GM21381 (cell line): ENCODE measurements around the gene PEX11A.

Experiments used
- ATAC-seq: cut with Tn5 transposase; IDR thresholded peaks from one replicate; pipeline ENCODE4 v1.9.1; 2021; ENCODE audit warnings: mild to moderate bottlenecking, moderate library complexity; ENCODE audit not compliant: unreplicated experiment

Gene PEX11A

DNA sequence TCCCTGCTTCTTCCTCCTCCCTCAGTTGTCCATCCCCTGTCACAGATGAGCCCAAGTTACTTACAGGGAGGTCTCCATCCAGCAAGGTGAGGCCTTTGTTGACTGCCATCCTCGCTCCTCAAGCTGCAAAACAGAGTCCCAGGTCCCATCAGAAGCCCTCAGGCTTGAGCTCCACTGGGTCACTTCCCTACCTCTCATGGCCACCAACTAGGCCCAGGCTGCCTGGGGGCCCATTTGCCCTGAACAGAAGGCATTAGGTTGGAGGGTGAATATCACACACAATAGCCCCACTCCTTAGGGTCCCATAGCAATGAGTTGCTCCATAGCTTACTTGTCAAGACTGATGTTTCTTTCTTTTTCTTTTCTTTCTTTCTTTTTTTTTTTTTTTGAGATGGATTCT is 13.2 kb downstream of the PEX11A start:
- no peak for ATAC-seq

DNA sequence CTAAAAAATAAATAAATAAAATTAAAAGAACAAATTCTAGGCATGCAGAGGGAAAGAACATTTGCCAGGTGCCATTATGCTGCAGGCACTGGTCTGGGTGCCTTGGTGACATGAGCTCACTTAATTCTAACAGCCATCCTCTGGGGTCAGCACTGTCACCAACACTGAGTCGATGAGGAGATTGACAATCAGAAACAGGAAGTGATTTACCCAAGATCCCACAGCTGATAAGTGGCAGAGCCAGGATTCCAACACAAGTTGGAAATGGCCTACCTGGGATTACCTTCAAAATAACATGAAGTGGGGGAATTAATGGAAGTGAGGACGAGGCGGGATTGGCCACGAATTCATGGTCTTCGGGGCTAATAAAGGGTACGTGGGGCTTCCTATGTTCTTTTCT is 14.9 kb downstream of the PEX11A start:
- no peak for ATAC-seq

DNA sequence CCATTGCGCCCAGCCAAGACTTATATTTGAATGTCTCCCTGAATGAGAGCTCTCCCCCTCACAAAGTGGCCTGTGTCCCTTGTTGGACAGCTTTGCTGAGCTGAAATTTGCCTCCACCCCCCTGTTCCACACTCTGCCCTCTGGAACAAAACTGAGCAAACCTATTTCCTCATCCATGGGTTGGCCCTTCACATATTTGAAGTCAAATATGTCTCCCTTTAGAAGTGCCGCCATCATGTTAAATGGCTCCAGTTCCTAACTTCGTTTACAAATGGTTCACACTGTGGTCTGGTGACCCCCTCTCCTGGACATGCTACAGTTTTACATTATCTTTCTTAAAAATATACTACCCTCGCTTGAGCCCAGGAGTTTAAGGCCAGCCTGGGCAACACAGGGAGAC is 16.0 kb downstream of the PEX11A start:
- ATAC-seq, result no peak

DNA sequence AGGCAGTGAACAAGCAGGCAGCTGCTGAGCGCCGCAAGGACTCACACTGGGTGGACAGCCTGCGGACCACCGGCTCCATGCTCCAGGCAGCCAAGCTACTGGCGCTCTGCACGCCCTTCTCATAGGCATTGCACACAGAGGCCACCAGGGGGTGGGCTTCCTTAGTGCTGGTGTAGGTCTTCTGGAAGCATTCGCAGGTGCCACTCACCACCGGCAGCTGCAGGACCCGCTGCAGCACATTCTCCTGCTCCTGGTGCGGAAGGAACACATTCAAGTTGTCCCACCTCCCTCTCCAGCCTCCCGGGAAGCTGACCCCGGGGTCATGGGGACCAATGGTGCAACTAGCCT is 17.4 kb downstream of the PEX11A start:
- no peak for ATAC-seq

DNA sequence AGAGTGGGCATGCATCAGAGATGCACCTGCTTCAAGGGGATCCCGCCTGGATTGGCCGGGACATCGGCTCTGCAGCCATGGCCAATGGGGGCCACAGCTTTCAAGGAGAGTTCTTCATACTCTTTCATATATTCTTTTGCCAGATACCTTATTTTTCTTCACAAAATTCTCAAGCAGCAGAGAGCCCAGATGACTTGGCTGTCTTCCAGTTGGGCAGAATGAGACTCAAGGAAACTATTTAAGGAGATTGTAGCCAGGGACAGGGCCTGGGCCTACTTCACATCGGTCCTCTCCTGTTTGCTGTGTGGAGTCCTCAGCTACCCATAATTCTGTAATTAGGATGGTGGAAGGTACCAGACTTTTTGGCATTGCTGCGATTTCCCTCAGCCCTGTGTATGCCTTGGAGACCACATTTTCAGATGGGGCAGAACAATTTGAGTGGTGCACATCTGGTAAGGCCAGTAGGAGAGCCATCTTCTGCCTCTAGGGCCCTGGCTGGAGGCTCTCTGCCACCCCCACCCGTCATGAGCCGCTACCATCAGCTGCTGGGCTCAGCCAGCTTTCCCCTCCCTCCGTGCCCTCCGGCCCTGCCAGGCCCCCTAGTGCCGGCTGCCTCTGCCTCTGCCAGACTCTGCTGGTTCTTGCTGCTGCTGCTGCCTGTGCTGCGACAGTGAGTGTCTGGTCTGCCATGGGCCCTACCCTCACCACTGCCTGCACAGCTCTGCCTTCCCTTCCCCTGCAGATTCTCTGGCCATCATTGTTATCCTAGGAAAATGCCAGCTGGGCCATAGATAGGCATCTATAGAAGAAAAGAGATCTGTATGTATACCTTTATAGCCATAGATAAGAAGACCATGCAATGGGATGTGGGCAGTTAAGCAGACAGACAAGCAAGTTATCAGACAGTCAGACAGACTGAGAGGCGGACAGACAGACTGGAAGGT is 18.1 kb downstream of the PEX11A start:
- ATAC-seq, result no peak

DNA sequence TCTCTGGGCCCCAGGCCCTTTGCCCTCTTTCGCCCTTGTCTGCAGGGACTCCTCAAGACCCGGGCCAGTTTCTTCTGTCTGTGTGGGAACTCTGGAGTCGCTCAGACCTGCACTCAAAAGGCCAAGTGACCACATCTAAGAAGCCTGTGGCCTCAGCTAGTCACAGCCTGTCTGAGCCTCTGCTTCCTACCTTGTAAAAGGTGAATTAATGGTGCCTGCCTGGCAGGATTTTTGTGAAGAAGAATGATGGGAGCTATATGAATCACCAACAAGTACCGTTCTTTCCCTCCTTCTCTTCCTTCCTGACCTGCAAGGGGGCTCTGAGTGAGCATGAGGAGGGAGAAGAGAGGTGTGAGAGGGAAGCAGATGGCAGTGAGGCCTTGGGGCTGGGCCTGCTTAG is 18.9 kb downstream of the PEX11A start:
- ATAC-seq, result no peak

DNA sequence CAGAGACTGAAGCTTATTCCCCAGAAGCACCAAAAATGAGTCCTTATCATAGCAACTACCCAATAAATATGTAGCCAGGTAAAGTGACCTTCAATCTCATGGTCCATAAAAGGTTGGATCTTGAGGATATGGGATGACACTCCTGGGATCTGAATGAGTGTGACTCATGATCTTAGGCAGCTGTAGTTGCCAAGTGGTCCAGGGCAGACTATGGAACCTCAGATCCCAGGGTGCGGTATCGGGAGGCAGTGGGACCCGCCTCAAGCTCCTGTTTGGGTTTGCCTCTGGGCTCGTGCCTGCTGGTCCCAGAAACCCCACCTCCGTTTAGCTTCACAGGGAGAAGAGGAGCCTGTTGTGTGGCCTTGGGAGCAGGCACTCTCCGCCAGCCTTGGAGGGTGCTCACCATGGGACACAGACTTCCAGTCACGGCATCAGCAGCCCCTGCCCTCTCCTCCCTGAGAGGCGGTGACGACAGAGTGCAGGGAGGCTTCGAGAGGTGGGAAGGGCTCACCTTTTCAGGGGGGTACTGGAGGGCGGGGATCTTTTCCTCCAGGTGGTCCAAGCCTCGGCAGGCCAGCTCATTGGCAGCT is 19.5 kb downstream of the PEX11A start:
- no peak for ATAC-seq

DNA sequence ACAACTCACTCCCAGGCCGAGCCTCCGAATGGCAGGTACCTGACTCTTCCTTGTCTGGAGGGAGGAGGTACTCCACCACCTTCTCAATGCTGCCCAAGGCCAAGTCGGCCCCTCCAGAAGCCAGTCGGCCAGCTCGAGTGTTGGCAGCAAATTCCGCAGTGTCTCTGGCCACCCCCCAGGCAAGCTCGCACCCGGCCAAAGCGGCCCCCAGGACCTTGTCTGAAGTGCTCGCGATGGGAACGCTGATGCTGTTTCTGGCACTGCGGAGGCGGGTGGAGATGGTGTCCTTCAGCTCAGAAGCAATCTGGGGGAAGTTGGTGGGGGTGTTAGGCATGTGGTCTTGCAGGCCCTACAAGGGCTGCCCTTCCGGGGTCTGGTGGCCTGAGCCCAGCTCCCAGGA is 20.6 kb downstream of the PEX11A start:
- no peak for ATAC-seq

DNA sequence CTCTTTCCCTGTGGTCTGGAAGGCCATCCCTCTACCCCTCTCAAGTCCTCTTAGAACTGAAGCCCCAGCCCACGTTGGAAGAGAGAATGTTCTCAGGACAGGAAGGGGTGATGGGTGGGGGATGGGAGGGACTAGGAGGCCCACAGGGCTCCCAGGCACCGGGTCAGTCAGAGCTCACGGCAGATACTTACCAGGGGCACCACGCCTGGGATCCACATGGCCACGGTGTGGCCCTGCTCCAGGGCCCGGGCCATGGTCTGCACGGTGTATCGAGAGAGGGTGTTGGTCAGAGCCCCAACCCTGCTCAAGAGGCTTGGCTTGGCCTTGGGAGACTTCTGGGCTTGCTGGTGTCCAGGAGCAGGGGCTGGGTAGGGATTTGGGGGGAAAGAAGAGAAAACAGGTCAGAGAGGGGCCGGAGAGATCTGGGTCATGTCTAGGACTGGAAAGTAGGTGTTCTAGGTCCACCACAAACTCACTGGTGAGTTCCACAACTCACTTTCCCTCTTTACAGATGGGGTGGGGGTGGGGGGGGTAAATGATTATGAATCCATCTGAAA is 21.2 kb downstream of the PEX11A start:
- no peak for ATAC-seq

DNA sequence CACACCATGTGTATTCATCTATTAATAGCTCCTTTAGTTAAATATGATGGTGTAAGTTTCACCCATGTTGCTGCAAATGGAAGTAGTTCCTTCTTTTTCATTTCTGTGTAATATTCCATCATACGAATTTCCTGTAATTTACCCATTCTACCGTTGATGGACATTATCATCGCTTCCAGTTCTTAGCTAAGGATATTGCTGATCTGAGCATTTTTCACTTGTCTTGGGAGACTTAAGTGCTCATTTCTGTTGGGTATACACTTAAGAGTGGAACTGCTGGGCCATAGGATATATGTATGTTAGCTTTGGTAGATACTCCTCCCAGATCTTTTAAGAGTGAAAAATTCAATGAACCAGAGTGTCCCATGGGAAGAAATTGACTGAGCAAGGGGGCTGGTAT is 22.4 kb downstream of the PEX11A start:
- ATAC-seq, result no peak

DNA sequence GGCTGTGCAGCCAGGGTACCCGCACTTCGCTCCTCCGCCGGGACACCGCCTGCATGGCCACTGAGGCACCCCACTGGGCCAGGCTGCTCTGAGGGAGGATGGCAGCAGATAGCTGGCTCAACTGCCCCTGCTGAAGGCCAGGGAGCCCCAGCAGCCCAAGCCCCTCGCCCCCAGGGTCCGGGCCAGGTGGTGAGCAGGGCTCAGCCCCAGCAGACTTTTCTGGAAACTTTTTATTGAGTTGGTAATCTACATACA is 22.9 kb downstream of the PEX11A start:
- no peak for ATAC-seq

DNA sequence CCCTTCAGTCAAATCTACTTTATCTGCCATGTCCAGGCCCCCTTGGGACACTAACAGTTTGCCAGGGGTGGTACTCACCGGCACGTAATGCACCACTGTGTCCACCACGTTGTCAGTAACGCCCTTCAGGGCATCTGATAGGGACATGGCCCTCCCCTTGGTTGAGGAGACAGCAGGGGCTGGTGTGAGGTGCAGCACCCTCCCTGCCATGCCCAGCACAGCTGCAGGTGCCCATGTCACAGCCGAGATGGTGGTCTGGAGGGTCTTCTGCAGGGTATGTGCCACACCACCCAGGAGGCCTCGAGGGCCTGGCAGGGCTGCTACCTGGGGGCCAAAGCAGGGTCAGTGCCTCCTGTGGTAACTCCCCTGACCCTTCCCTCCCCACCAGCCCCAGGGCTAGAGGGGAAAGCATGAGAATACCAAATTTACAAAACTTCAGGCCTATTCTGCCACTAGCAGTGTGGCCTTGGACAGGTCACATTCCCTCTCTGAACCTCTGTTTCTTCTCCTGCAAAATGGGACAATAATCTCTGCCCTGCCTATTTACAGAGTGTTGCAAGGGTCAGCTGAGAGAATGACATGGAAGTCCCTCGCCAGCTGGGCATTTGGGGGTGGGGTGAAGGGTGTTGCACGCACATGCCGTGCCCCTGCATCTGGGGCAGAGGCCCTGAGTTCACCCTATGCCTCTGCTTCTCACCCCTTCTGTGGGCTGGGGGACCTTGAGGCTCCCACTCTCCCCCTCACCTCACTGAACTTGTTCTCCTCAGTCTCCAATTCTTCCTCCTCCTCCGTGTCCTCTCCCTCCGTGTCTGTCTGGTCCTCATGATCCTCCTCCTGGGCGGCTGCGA is 23.5 kb downstream of the PEX11A start:
- no peak for ATAC-seq

DNA sequence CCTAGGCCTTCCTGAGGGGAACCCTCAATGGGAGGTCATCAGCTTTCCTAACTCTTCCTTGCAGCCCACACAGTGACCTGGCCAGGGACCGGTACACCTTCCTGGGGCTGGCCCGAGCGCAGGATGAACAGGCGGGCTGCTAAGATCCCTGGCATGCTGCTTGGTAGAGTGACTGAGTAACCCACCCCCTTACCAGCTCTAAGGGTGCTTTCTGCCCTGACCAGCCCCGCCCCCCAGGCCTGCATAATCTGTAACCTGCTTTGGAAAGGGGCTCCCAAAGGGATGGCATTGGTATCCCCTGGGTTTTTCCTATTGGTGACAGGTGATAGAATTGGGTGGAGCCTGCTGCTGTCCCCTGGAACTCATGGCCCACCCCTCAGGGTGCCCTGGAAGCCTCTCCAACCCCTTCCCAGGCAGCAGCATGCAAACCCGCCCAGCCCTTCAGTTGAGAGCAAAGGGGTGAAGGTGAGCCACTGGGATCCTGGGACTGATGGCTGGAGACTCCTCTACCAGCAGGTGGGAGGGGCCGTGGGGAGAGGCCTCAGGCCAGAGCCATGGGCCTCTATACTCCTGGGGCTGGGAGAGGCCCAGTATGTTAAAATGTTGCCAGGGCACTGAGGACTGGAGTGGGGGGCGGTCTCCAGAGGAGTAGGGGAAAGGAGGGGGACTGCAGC is 24.2 kb downstream of the PEX11A start:
- no peak for ATAC-seq

DNA sequence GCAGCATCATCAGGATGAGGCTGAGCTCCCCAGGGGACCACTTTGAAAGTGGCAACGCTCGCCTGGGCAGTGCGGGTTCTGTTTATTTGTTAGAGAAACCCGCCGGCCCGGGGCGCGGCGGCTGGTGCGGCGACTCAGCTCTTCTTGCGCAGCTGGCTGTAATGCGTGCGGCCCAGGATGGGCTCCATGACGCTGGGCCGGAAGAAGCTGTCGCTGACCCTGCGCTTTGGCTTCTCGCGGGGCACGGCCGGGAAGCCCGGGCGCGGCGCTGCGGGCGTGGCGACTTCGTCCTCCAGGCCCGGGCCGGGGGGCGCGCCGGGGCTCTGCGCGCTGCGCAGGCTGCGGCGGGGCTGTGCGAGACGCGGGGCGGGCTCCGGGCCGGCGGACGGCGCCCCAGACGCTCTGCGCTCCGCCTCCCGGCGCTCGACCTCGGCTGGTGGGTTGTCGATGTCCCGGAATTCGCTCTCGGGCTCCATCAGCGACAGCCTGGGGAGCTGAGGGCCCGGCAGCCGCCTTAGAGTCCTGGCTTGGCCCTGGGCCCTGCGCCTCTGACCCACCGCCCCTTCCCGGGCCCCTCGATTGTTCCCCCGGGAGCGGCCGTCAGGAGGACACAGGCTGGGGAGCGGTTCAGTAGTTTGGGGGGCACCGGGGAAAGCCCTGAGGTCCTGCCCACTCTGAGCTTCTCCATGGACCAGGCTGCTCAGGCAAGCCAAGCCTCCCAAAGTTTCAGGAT is 24.9 kb downstream of the PEX11A start:
- no peak for ATAC-seq

DNA sequence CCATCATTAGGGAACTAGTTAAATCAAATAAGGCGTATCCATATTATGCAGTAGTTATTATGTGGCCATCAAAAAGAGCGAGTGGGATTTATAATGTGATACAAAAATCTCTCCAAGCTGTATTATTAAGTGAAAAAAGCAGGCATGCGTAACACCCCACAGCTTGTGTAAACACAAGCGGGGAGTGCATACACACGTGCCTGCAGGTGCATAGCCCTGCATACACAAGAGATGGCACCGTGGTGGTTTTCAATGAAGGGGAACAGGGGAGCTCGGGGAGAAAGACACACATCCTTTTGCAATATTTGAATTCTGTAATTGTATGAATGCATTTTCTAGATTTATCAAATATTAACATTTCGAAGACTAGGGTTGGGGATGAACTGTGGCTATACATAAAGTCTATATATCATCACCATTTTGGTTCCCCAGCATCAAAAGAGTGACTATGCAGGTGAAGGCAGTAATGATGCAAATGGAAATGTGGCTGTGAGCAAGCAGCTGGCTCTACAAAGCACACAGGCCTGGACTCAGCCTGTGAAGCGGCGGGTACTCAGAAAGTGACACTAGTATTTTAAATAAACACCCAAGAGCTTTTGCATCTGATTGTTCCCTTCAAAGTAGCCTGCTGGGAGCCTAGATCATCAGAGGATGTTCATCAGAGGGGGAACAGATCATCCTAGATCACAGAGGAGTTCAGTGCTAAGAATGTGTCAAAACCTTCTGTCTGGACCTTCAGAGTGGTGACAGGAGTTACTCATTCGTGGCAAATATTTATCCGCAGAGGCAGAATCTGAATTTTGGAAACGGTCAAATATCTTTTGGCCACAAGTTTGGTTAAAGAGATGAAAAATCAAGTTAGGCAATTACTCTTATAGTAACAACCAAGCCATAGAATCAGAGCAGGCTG is 25.9 kb downstream of the PEX11A start:
- ATAC-seq, result no peak

DNA sequence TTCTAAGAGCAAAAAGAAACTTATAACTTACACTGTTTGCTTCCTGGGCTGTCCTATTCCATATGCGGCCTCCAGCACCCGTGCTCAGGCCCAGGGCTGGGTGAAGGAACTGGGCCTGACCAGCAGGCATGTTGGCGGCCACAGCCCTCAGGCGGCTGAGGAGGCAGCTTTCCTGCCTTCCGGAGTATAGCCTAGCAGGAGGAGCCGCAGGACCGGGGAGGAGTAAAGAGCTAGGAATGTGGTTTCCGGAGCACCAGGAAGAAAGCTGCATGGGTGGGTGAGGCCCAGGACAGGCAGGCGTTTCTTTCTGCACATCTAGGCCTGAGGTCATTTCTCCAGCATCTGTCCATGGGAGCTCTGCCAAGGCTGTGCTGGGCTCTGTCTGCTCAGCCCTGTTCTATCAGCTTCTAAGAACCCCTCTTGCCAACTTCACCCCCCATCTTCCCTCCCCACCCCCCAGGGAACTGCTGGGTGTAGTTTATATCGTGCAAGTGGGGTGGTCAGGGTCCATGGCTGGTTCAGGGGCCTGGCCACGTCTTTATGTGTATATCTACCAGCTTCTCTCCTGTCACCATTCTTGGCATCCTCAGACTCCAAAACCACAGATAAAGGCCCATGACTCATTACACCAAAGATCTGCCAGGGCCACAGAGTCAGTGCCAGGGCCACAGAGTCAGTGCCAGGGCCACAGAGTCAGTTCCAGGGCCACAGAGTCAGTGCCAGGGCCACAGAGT is 27.5 kb downstream of the PEX11A start:
- no peak for ATAC-seq

DNA sequence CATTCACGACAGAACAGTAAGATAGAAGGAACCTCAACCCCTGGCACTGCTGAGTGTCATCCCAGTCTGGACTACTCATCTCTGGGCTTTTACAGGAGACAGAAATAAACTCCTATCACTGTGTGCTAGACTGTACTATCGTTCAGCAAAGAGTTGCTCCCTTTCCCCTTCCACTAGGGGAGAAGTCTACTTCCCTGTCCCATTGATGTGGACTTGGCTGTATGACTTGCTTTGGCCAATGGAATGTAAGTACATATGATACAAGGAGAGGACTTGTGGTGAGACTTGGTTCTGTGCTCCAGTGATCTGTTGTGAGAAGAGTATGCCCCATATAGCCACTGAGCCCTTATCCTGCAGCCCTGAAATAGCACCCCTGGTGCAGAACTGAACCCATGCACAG is 30.0 kb downstream of the PEX11A start:
- no peak for ATAC-seq

DNA sequence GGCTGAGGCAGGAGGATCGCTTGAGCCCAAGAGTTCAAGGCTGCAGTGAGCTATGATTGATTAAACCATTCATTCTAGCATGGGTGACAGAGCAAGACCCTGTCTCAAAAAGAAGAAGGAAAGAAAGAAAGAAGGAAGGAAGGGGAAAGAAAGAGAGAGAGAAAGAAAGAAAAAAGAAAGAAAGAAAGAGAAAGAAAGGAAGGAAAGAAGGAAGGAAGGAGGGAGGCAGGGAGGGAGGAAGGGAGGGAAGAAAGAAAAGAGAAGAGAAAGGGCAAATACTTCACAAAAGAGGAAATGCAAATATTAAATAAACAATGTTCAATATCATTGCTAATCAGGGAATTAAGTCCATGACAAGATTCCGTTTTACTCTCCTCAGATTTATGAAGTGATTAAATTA is 31.3 kb downstream of the PEX11A start:
- no peak for ATAC-seq

DNA sequence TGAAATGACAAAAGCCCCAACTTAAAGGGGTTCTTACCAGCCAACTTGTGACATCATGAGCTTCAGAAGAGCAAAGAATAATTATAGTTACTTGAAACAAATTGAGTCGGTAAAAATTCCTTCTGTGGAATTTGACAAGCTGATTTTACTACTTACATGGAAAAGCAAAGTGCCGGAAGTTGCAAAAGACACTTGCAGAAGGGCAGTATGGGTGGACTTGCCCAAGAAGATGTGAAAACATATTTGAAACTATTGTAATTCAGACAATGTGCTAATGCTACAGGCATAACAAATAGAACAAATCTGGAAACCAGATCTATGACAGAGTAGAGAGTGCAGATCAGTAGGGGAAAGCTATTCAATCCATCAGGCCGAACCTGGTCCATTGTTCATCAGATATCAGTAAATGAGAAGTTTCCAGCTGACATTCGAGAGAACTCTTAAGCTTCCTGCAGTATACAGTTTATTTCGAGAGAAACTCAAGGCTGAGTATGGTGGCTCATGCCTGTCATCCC is 32.8 kb downstream of the PEX11A start:
- no peak for ATAC-seq
